ENCODE data around the gene NFIC.

The NFIC gene

GRCh38 chr19:3494051-3494450 is 127.7 kb downstream of the NFIC start:
- H3K4me2 ChIP-seq (ENCODE audit: insufficient read depth, low read length): peak overlapping the region; percentile 86
- peak overlapping the region; percentile 72 for H3K9ac ChIP-seq (ENCODE audit: low read depth, low read length)
- no peaks in the 10 kb centered on the region for H3K27me3 ChIP-seq (ENCODE audit: insufficient read depth, low read length, poor library complexity)
- H3K4me1 ChIP-seq (ENCODE audit: insufficient read depth, low read length): peaks cover 63% of the 10 kb centered on the region
- H3K36me3 ChIP-seq (ENCODE audit: insufficient read depth, low read length): peaks cover 67% of the 10 kb centered on the region
- H3K27ac ChIP-seq (ENCODE audit: low read length): peak overlapping the region; percentile 97
- peaks cover 46% of the 10 kb centered on the region for H3K79me2 ChIP-seq (ENCODE audit: insufficient read depth, low read length)
- DNase-seq (peak; percentile 94), ATAC-seq (ENCODE audit: insufficient read depth, low read depth) (peak; percentile 90)
- peak overlapping the region; percentile 71 for H2AFZ ChIP-seq (ENCODE audit: low read depth, low read length)
- TF ChIP-seq EZH2 (IDR thresholded peaks at IDR 0.05; ENCODE audit: borderline replicate concordance, low read depth, low read length, severe bottlenecking) (no peak), CTCF (IDR thresholded peaks at IDR 0.05; ENCODE audit: borderline replicate concordance, extremely low read depth, low read length, poor library complexity, severe bottlenecking) (no peak)
- peaks cover 7% of the 10 kb centered on the region; the same call in 1 of the 2 replicates for H4K20me1 ChIP-seq (ENCODE audit: insufficient read depth, low read length)
- peak overlapping the region; percentile 18 to 64; a peak in 3 of 4 replicates for H3K4me3 ChIP-seq (ENCODE audit: low read depth in 1 of 2, low read length in 2 of 2)
- no peaks in the 10 kb centered on the region for H3K9me3 ChIP-seq (ENCODE audit: insufficient read depth, low read length, severe bottlenecking)

- peak overlapping the region; percentile 86 for H3K4me2 ChIP-seq (ENCODE audit: insufficient read depth, low read length)
- TF ChIP-seq CTCF (IDR thresholded peaks at IDR 0.05; ENCODE audit: borderline replicate concordance, extremely low read depth, low read length, poor library complexity, severe bottlenecking) (peak; percentile 75), EZH2 (IDR thresholded peaks at IDR 0.05; ENCODE audit: borderline replicate concordance, low read depth, low read length, severe bottlenecking) (no peak)
- peaks cover 67% of the 10 kb centered on the region for H3K36me3 ChIP-seq (ENCODE audit: insufficient read depth, low read length)
- peak overlapping the region; percentile 6 to 64; a peak in 3 of 4 replicates for H3K4me3 ChIP-seq (ENCODE audit: low read depth in 1 of 2, low read length in 2 of 2)
- H4K20me1 ChIP-seq (ENCODE audit: insufficient read depth, low read length): peaks cover 7% of the 10 kb centered on the region; the same call in 1 of the 2 replicates
- peaks cover 68% of the 10 kb centered on the region for H3K4me1 ChIP-seq (ENCODE audit: insufficient read depth, low read length)
- H2AFZ ChIP-seq (ENCODE audit: low read depth, low read length): peak overlapping the region; percentile 40
- peak; percentile 96 for DNase-seq
- ATAC-seq (ENCODE audit: insufficient read depth, low read depth): peak; percentile 88
- peak overlapping the region; percentile 97 for H3K27ac ChIP-seq (ENCODE audit: low read length)
- peak overlapping the region; percentile 72 for H3K9ac ChIP-seq (ENCODE audit: low read depth, low read length)
- H3K27me3 ChIP-seq (ENCODE audit: insufficient read depth, low read length, poor library complexity): no peaks in the 10 kb centered on the region
- peaks cover 51% of the 10 kb centered on the region for H3K79me2 ChIP-seq (ENCODE audit: insufficient read depth, low read length)
- no peaks in the 10 kb centered on the region for H3K9me3 ChIP-seq (ENCODE audit: insufficient read depth, low read length, severe bottlenecking)
Measured at GRCh38 chr19:3494559-3494958, 128.2 kb downstream of the NFIC start.

GRCh38 chr19:3496392-3497273 is 130.2 kb downstream of the NFIC start:
- Histone ChIP-seq H3K4me1 (ENCODE audit: insufficient read depth, low read length) (peaks cover 82% of the 10 kb centered on the region), H3K4me2 (ENCODE audit: insufficient read depth, low read length) (no peak overlapping the region), H2AFZ (ENCODE audit: low read depth, low read length) (no peak overlapping the region), H3K79me2 (ENCODE audit: insufficient read depth, low read length) (peaks cover 62% of the 10 kb centered on the region), H3K9ac (ENCODE audit: low read depth, low read length) (no peak overlapping the region), H3K36me3 (ENCODE audit: insufficient read depth, low read length) (peaks cover 50% of the 10 kb centered on the region), H3K9me3 (ENCODE audit: insufficient read depth, low read length, severe bottlenecking) (no peaks in the 10 kb centered on the region), H4K20me1 (ENCODE audit: insufficient read depth, low read length) (peaks cover 7% of the 10 kb centered on the region; the same call in 1 of the 2 replicates), H3K27ac (ENCODE audit: low read length) (no peak overlapping the region), H3K27me3 (ENCODE audit: insufficient read depth, low read length, poor library complexity) (no peaks in the 10 kb centered on the region), H3K4me3 (ENCODE audit: low read depth in 1 of 2, low read length in 2 of 2) (no peak overlapping the region)
- no peak for TF ChIP-seq CTCF (IDR thresholded peaks at IDR 0.05; ENCODE audit: borderline replicate concordance, extremely low read depth, low read length, poor library complexity, severe bottlenecking)
- TF ChIP-seq EZH2 (IDR thresholded peaks at IDR 0.05; ENCODE audit: borderline replicate concordance, low read depth, low read length, severe bottlenecking): no peak
- DNase-seq (no peak), ATAC-seq (ENCODE audit: insufficient read depth, low read depth) (no peak)

Data from DND-41 (cell line).